GM19240 (cell line): ENCODE measurements around the gene IL7R.

ENCODE experiments used
- DNase-seq: peaks from one replicate; pipeline ENCODE4 v3.0.0; 2011; ENCODE audit warnings: low spot score; ENCODE audit not compliant: insufficient read length

The IL7R gene

DNA sequence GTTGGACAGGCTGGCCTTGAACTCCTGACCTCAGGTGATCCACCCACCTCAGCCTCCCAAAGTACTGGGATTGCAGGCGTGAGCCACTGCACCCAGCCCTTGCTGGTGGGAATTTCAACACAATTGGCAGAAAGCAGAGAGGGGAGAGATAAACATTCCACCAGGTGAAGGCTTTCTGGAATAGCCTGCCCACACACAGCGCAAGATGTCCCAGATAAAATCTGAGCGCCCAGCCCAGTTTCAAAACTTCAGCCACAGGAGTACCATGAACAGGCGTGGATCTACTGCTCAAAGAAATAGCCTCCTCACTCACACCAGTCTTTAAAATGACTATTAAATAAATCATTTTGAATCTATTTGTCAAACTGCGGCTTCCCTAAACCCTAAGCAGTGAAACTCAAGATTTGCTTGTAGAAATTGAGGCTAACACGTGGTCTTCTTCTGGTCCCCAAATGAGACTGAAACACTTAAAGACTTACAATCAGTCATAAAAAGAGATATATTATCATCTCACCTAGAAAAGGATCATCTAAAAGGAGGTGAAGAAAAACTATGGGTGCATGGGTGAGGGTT, 47.0 kb downstream of the IL7R start:
- no peak for DNase-seq

DNA sequence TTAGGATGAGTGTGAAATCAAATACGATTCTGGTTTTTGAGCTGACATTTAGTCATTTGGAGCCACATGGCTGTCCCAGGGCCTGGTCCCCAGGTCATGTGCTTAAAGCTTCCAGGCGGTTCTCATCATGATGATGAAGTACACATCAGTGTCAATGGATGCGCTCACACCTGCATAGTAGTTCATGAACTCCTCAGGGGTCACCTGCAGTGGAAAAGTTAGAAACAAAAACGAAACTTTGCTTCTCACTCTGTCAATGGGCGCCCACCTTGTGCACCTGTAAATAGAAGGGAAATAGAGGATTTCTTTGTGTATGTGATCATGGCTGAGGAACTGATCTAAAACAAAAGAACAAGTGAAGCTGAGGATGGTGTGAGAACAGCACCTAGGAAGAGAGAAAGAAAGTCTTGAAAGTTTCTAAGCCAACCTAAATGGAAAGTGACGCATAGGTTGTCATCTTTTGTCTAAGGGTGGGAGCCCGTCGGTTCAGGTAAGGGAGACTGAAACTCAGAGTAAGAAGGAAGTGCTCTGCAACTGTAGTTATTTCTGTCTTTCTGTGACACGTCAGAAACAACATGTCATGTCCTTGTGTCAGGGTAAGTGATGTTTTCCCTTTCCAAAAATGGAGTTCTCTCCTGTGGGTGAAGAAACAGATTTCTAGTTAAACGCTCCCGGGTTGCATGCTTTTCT, 47.9 kb downstream of the IL7R start:
- peak; percentile 19 for DNase-seq

DNA sequence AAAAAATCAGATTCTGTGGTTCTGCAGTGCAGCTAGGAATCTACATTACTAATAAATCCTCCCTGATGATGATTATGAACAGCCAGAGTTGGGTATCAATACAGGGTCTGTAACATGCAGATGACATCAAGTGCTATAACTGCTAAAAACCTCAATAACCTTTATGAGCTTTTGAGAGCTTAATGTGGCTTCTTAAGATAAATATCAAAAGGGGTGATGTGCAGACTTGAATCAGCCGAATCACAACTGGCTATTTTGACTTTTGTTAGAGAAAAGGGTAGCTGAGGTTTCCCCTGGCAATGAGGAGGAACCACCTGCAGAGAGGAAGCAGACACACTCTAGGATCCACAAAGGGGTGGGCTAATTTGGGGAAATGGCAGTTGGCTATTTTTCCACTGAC, 51.5 kb downstream of the IL7R start:
- DNase-seq, result no peak

DNA sequence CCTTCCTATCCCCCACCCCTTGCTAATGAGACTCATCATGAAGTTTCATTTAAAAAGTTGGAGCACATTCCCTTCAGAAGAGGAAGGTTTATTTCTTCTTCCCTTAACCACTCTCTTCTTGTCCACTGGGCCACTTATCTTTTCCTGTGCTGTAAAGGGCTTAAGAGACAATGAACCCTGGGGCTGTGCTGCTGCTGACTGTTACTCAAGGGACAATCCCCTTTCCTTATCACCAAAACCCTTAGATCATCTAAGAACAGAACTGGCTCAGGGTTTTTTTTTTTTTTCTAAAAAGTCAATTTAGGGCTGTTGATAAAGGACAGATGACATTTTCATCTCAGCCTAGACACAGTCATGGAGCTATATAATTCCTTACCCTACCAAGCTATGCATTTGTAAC, 52.1 kb downstream of the IL7R start:
- DNase-seq, result no peak

DNA sequence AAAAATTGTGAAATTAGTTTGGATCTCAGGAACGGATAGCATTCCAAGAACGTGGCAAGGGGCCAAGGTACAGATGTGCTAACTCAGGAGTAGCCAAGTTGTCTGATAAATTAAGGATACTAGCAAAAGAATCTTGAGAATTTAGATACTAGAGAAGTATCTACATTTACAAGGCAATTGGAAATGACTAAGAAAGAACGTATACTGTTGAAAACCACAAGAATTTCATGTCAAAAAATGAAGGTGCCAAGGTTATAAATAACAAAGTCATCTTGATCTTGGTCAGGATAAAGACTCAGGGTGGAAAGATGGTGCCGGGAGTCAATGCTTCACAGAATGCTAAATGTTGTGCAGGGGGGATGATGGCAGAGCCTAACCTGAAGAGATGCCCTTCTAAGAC, 62.5 kb downstream of the IL7R start:
- DNase-seq, result no peak

DNA sequence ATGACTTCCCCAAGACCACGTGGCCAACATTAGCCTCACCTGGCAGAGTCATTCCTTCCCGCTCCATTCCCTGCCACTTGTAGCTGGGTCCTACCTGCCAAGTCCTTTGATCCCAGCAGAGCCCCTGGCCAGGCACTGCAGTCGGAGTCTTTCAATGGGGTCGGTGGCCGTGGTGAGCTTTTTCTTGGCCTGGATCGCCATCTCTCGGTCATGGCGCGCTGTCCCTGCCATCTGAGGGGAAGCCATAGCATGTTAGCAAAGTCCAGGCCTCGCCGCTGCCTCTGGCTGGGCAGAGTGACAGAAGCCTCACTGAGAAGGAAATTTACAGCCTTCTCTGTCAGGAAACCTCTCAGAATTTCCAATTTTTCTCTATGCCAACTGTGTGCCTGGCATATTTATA, 64.2 kb downstream of the IL7R start:
- DNase-seq, result no peak

DNA sequence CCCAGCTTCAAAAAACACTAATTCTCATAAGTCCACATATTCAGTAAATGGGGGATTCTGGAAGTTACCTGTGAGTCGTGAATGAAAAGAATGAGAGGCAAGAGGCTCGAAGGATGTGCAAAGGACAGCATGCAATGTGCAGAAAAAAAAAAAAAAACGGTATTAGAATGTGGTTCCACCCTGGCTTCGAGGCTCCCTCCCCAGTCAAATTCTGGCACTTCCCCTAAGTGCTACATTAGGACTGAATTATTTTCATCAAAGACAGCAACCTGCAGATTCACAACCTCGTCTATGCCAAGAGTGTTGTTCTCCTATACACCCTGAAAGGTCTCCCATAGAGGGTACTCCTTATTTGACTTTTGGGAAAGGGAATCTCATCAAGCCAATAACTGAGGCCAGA, 65.2 kb downstream of the IL7R start:
- no peak for DNase-seq

DNA sequence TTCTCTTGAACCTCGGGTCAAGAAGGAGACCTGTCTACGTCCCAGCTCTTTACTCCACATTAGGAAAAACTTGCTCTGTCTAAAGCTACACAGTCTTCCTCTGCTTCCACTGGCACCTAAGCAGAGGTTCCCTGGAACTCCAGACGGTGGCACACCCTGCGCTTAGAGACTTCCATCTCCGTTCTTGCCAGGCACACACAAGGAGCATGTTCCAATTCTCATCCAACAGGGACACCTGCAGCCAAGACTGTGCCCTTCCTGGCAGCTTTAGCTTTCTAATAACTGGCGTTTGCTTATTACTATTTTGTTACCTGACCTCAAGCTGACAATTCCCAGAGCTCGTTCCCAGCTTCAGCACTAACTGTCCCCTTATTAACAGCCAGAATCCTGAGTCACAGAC, 65.8 kb downstream of the IL7R start:
- DNase-seq, result no peak

DNA sequence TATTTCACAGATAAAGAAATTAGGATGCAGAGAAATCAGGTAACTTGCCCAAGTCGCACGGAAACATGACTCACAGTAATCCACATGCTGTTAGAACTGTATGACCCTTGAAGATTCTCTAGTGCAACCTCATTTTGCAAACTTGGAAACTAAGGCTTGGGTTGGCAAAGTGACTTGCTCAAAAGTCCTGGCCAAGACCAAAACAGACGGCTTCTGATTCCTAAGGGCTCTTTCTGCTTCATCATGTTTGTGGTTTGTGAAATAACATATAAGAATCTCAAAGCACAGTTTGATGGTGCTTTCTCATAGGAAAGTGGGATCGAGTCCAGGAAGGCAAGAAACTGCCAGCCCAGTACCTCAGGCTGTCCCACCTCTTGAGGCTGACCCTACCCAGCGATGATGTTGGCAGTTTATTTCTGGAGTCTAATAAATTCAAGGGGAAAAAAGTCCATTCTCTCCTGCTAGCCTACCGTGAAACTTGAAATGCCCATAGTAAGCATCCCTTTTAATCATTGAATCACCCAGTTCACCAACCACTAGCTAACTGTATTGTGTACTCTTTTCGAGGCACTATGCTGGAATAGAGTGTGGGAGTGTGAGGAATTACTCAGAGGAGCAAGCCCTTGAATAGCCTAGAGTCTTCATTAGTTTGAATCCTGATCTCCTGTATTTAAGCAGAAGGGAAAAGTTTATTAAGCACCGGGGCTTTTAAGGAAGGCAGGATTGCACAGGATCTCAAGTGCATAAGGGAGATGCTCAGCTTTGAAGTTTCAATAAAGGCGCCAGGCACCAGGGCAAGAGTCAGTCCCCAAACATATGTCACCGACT, 67.6 kb downstream of the IL7R start:
- no peak for DNase-seq

DNA sequence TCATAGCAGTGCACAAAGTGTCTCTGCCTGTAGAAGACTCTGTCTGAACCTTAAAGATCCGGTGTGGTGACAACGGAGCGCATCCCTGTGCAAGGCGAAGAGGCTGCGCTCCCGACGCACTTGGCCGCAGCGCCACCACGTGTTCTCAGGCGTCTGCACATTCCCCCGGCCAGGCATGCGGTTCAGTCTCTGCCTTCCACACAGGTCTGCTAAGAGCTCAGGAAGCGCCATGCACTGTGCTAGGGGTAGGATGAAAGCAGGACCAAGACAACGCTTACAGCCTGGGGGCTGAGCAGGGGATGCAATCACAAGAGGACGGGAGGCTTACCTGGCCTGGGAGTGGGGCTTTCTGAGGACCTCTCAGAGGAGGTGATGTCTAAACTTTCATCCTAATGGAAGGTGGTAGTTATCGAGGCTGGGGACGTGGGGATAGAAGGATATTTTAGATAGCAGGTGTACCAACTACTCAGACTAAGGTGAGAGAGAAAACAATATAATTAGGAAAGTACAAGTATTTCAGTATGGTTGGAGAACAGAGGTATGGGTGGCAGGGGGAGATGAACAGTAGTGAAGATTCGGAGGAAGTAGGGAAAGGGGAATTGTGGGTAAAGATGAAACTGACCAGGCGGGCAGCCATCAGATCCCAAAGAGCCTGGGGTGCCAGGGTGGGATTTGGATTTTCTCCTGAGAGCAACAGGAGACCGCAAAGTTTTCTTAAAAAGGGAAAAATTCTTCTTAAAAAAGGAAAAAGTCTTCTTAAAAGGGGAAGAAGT, 68.4 kb downstream of the IL7R start:
- no peak for DNase-seq

DNA sequence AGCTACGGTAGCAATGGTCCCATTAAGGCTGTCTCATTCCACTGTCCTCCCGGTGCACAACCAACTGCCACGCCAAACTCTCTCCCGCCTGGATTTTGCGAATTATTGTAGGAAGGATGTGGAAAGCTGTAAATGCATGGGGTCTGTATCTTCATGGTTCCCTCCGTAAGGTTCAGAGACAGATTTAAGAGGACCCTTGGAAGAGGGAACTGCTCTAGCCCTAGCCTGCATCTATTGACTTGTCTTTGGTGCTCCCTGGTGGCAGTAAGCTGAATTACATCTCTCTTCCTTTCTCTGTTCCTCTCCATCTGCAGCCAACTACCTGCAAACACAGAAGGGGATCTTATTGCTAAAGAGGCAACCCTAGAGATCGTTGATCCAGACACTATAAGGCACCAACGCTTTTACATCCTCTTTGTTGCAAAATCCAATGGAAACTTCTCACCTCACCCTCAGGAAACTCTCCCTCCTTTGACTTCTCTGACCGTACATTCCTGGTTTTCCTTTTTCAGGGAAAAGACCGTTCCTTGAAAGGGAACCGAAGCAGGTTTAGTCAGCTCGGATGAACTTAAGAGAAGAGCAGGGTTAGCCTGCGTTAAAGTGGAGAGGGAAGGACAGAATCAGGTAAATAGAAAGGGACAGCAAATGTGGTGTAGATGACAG, 69.8 kb downstream of the IL7R start:
- no peak for DNase-seq
